Measurements from ENCODE around the gene MTFP1. TPM values are rescaled to one million over a fixed set of nuclear protein-coding genes. Genes with fewer than 3 reads are reported as not detected.
A peak's percentile ranks its signal among the peaks of the same experiment; 100 is the strongest.

Gene MTFP1
- total RNA-seq, 2 donors from 2014 or later = 42.4 to 51.3 TPM

DNA sequence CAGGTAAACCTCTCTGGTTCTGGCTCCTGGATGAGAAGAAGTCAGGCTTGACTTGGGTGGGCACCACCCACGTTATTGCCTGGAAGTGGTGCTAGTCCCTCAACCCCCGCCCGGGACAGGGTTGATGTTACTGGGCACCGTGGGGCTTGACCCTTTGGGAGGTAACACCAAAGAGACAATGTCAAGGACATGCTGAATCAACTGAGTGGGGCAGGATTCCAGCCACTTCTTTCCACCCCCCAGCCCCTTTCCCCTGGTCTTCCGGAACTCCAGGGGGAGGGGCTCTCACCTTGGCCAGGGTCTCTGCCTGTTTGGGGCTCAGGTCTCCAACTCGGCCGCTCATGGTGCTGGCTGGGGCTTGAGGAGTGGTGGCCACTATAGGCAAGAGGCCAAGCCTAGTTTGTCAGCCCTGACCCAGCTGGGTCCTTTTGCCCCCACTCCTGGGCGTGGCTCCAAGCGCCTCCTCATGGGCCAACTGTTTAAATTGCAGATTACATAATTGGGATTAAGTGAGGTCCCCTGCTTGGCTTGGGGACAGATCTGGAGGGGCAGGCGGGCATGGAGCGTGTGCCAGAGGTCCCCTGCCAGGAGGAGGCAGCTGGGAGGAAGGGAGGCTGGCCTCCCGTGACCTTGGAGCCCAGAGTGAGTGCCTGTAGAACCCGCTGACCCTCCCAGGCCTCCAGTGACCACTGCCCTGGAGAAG is 46.2 kb downstream of the MTFP1 start, which contains the start of gene SEC14L3:
TSS of gene SEC14L3 (minus strand) at position 402 of the 703 bp plus-strand sequence. CDS start at position 343, 59 bp downstream.
- Mint-ChIP-seq H3K9me3 (no peaks in the 10 kb centered on the region), H3K4me3 (no peak within 1 kb of the TSS), H3K27me3 (peaks cover 22% of the 10 kb centered on the region), H3K27ac (peak within 1 kb of the TSS; percentile 25), H3K36me3 (ENCODE audit: low read depth) (no peaks in the 10 kb centered on the region), H3K4me1 (peaks cover 5% of the 10 kb centered on the region)
- no peak for ATAC-seq (replicated peaks)

DNA sequence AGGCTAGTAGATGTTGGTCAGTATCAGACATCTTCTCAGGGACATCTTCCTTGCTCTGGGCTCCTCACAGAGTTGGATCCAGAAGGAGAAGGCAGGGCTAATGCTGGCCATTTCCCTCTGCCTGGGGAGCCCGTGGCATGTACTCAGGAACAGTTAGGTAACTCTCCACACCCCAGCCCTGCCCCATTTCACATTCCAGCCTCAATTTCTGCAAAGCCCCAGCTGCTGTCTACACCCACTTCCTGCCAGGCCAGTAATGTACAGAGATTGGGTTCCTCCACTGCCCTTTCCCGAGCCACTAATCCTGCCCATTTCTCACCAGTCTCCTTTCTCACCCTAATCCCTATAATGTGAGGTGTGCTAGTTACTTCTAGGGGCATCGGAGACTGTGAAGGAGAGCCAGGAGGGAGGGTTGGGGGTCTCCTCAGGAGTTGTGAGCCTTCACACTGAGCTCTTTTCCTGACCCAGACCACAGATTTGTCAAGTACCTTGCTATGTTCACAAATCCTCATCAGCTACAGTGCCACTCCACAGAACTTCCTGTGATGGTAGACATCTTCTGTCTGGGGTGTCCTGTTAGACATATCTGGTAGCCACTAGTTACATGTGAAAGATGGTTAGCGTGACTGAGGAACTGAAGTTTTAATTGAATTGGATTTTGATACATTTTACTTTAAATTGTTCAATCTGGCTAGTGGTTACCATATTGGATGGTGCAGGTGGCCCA is 47.6 kb downstream of the MTFP1 start:
- Mint-ChIP-seq H3K27ac (peak overlapping the region; percentile 25), H3K4me3 (no peak overlapping the region), H3K9me3 (no peaks in the 10 kb centered on the region), H3K36me3 (ENCODE audit: low read depth) (no peaks in the 10 kb centered on the region), H3K4me1 (peaks cover 5% of the 10 kb centered on the region), H3K27me3 (peaks cover 14% of the 10 kb centered on the region)
- ATAC-seq (replicated peaks) = no peak

DNA sequence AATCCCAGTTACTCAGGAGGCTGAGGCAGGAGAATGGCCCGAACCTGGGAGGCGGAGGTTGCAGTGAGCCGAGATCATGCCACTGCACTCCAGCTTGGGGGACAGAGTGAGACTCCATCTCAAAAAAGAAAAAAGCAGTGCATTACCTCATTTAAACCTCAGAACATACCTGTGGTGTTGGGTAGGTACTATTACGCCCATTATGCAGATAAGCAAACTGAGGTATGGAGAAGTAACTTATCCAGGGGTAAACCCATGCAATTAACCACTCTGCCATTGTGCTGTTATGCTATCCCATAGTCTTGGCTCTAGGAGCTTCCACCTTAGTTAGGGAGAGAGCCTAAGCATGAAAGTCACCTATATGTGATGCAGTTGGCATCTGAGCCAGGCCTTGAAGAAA is 48.6 kb downstream of the MTFP1 start:
- peak overlapping the region; percentile 2 for H3K27ac Mint-ChIP-seq
- peaks cover 5% of the 10 kb centered on the region for H3K4me1 Mint-ChIP-seq
- H3K27me3 Mint-ChIP-seq = peaks cover 14% of the 10 kb centered on the region
- no peak overlapping the region for H3K4me3 Mint-ChIP-seq
- no peak for ATAC-seq (replicated peaks)
- H3K9me3 Mint-ChIP-seq = no peaks in the 10 kb centered on the region
- no peaks in the 10 kb centered on the region for H3K36me3 Mint-ChIP-seq (ENCODE audit: low read depth)

DNA sequence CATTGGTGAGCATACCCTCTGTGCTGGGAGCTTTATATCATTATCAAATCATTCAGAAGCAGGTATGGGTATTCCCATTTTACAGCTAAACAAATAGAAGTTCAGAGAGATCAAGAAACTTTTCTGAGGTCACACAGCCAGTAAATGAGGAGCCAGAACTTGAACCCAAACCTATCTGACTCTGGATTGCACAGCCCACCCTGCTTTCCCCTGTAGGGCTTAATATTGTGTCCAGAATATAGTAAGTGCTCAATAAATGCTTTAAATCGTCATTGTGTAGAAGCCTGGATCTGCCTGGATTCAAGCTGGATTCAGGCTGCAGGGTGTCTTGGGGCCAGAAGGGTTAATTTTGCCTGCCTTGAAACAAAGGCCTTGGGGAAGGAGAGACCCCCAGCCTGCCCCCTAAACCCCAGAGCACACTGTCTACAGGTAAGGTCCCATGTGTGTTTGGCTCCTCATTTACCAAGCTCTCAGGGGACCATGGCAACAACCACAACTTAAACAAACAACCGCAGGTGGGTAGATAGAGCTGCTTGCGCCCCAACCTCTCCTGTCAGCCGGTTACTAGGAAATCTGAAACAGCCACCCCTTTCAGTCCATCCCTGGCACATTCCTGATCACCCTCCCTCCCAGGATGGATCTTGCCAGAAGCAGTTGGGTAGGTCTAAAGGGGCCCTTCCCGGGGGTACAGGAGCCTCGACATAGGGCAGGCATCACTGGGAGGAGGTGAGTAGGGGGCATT is 49.3 kb downstream of the MTFP1 start:
- peak; percentile 59 for ATAC-seq (replicated peaks)
- Mint-ChIP-seq H3K27me3 (peaks cover 14% of the 10 kb centered on the region), H3K9me3 (no peaks in the 10 kb centered on the region), H3K4me3 (no peak overlapping the region), H3K4me1 (peaks cover 5% of the 10 kb centered on the region), H3K36me3 (ENCODE audit: low read depth) (no peaks in the 10 kb centered on the region), H3K27ac (peak overlapping the region; percentile 2)

Other genes with a start within 250 kb of the MTFP1 start
- gene LIF, start 179.0 kb upstream of the MTFP1 start, total RNA-seq = 100 to 1,000 TPM; 175 to 300 TPM
- gene OSM, start 158.9 kb upstream of the MTFP1 start, total RNA-seq = 10 to 100 TPM; 41.1 to 88.6 TPM
- 1 to 10 TPM; 4.6 to 4.8 TPM for gene CASTOR1, start 136.3 kb upstream of the MTFP1 start, total RNA-seq
- gene TBC1D10A, start 98.8 kb upstream of the MTFP1 start, total RNA-seq = 10 to 100 TPM; 26.9 to 41.2 TPM
- 100 to 1,000 TPM; 275 to 294 TPM for gene SF3A1, start 68.9 kb upstream of the MTFP1 start, total RNA-seq
- 1 to 10 TPM in 1 of 2 donors, under 1 TPM in 1; 0.50 to 2.5 TPM for gene CCDC157, start 68.8 kb upstream of the MTFP1 start, total RNA-seq
- gene RNF215, start 38.4 kb upstream of the MTFP1 start, total RNA-seq = 10 to 100 TPM; 10.7 to 18.4 TPM
- 10 to 100 TPM; 11.3 to 52.8 TPM for gene SEC14L2, start 28.8 kb upstream of the MTFP1 start, total RNA-seq
- not detected for gene SEC14L3, start 46.2 kb downstream of the MTFP1 start, total RNA-seq
- gene SEC14L4, start 79.9 kb downstream of the MTFP1 start, total RNA-seq = not detected
- not detected for gene SEC14L6, start 121.0 kb downstream of the MTFP1 start, total RNA-seq
- gene GAL3ST1, start 148.9 kb downstream of the MTFP1 start, total RNA-seq = 1 to 10 TPM in 1 of 2 donors, not detected in 1; 1.3 TPM
- 100 to 1,000 TPM in 1 of 2 donors, 10 to 100 TPM in 1; 63.6 to 124 TPM for gene PES1, start 166.1 kb downstream of the MTFP1 start, total RNA-seq
- 1 to 10 TPM in 1 of 2 donors, under 1 TPM in 1; 0.58 to 1.6 TPM for gene TCN2, start 181.4 kb downstream of the MTFP1 start, total RNA-seq
- 10 to 100 TPM in 1 of 2 donors, 1 to 10 TPM in 1; 5.8 to 16.1 TPM for gene SLC35E4, start 210.0 kb downstream of the MTFP1 start, total RNA-seq
- 1 to 10 TPM; 9.6 to 9.7 TPM for gene DUSP18, start 242.1 kb downstream of the MTFP1 start, total RNA-seq

Measured in activated T-helper 17 cell treated with anti-CD3 and anti-CD28 coated beads, Interleukin-2, amount 50 U/mL, for 72 hours (primary cell).